HCT116 (cell line): ENCODE results near the gene IL19.

Experiments
- CTCF ChIP-seq, 3 experiments: fragments of 200-600 bp in 1 of 3; sonication (generic) in 1 of 3; IDR thresholded peaks in 2 of 3; conservative IDR thresholded peaks in 1 of 3; 2 replicates each; pipeline ENCODE4 v1.5.1; 2012 to 2017; ENCODE audit warnings: low read depth in 2 of 3, low read length in 2 of 3, antibody characterized with exemption in 1 of 3, borderline replicate concordance in 1 of 3, control low read depth in 1 of 3, mild to moderate bottlenecking in 1 of 3, mixed read lengths in 1 of 3, mixed run types in 1 of 3, moderate library complexity in 1 of 3; ENCODE audit not compliant: insufficient read depth in 1 of 3
- EZH2 ChIP-seq: fragments of 200-600 bp; sonication (generic); IDR thresholded peaks from 2 replicates; pipeline ENCODE4 v1.6.1; 2017; ENCODE audit warnings: antibody characterized with exemption, mixed run types
- EZH2phosphoT487 ChIP-seq: fragments of 200-600 bp; IDR thresholded peaks from 2 replicates; pipeline ENCODE4 v1.6.1; 2018; ENCODE audit warnings: antibody characterized with exemption, borderline replicate concordance
- MAX ChIP-seq: IDR thresholded peaks from 2 replicates; pipeline ENCODE4 v1.6.1; 2012
- POLR2AphosphoS5 ChIP-seq: IDR thresholded peaks from 2 replicates; pipeline ENCODE4 v1.6.1; 2011; ENCODE audit warnings: mild to moderate bottlenecking, low read depth, low read length, moderate library complexity
- YY1 ChIP-seq: IDR thresholded peaks from 2 replicates; pipeline ENCODE4 v1.6.1; 2011; ENCODE audit warnings: low read length, low read depth, moderate library complexity, mild to moderate bottlenecking; ENCODE audit not compliant: insufficient replicate concordance; ENCODE audit errors: extremely low read depth
- ZBTB33 ChIP-seq: IDR thresholded peaks from 2 replicates; pipeline ENCODE4 v1.6.1; 2011; ENCODE audit warnings: mild to moderate bottlenecking, low read length, moderate library complexity; ENCODE audit not compliant: insufficient replicate concordance; ENCODE audit errors: extremely low read depth
- ZFX ChIP-seq: fragments of 450-650 bp; IDR thresholded peaks from 2 replicates; pipeline ENCODE4 v1.6.1; 2017

GRCh38 chr1:206768472-206769303 lies 1.9 kb upstream of the IL19 start:
- TF ChIP-seq CTCF (IDR thresholded peaks at IDR 0.05 in 2 of 3, conservative IDR thresholded peaks at IDR 0.05 in 1 of 3; ENCODE audit: borderline replicate concordance in 1 of 3, insufficient read depth in 1 of 3, low read depth in 2 of 3, low read length in 2 of 3), result no peak
- no peak for TF ChIP-seq POLR2AphosphoS5
- TF ChIP-seq EZH2, result no peak
- TF ChIP-seq EZH2phosphoT487, result no peak
- no peak for TF ChIP-seq ZFX
- TF ChIP-seq YY1, result no peak
- TF ChIP-seq MAX, result no peak
- TF ChIP-seq ZBTB33, result no peak
